H9 (cell line): ENCODE results near the gene TP53TG5. TPM values are rescaled to one million over a fixed set of nuclear protein-coding genes. Genes with fewer than 3 reads are reported as not detected.

Experiments used
- DNase-seq: peaks from one replicate; pipeline ENCODE4 v3.0.0-alpha.2; 2017
- H2AFZ ChIP-seq: one replicate; pipeline ENCODE4 v1.6.1; 2013; ENCODE audit warnings: mild to moderate bottlenecking, low read length, control low read depth, moderate library complexity
- H2AK5ac ChIP-seq: 2 replicates; pipeline ENCODE4 v1.6.1; 2013; ENCODE audit warnings: low read length, control low read depth, mixed read lengths; ENCODE audit not compliant: insufficient read length
- H2BK120ac ChIP-seq: one replicate; pipeline ENCODE4 v1.6.1; 2013; ENCODE audit warnings: low read depth, mild to moderate bottlenecking, low read length, control low read depth, inconsistent platforms; ENCODE audit not compliant: poor library complexity, severe bottlenecking
- H2BK12ac ChIP-seq: 2 replicates; pipeline ENCODE4 v1.6.1; 2013; ENCODE audit warnings: low read length, control low read depth, mixed read lengths, low read depth; ENCODE audit not compliant: insufficient read length
- H2BK15ac ChIP-seq: 2 replicates; pipeline ENCODE4 v1.6.1; 2013; ENCODE audit warnings: low read depth, low read length, control low read depth
- H2BK20ac ChIP-seq: one replicate; pipeline ENCODE4 v1.6.1; 2013; ENCODE audit warnings: low read depth, mild to moderate bottlenecking, low read length, control low read depth, inconsistent platforms; ENCODE audit not compliant: poor library complexity, severe bottlenecking
- H2BK5ac ChIP-seq: 2 replicates; pipeline ENCODE4 v1.6.1; 2013; ENCODE audit warnings: low read length, control low read depth, mixed read lengths; ENCODE audit not compliant: insufficient read length
- H3K14ac ChIP-seq: 2 replicates; pipeline ENCODE4 v1.6.1; 2013; ENCODE audit warnings: low read length, control low read depth; ENCODE audit not compliant: insufficient read depth
- H3K18ac ChIP-seq: 2 replicates; pipeline ENCODE4 v1.6.1; 2013; ENCODE audit warnings: low read depth, mild to moderate bottlenecking, mixed read lengths, low read length, control low read depth; ENCODE audit not compliant: insufficient read length
- H3K23ac ChIP-seq: 2 replicates; pipeline ENCODE4 v1.6.1; 2013; ENCODE audit warnings: low read length, control low read depth, mixed read lengths, low read depth; ENCODE audit not compliant: insufficient read length
- H3K23me2 ChIP-seq: 2 replicates; pipeline ENCODE4 v1.6.1; 2013; ENCODE audit warnings: low read depth, mild to moderate bottlenecking, mixed read lengths, low read length, control low read depth; ENCODE audit not compliant: insufficient read length, poor library complexity, severe bottlenecking
- H3K27ac ChIP-seq: 2 replicates; pipeline ENCODE4 v1.5.1; 2013; ENCODE audit warnings: low read length, control low read depth, mixed read lengths, low read depth; ENCODE audit not compliant: insufficient read length
- H3K27me3 ChIP-seq: 2 replicates; pipeline ENCODE4 v1.6.1; 2013; ENCODE audit warnings: low read length, control low read depth, inconsistent platforms; ENCODE audit not compliant: insufficient read depth
- H3K4ac ChIP-seq: 2 replicates; pipeline ENCODE4 v1.6.1; 2013; ENCODE audit warnings: low read depth, mild to moderate bottlenecking, control low read depth, inconsistent platforms, low read length, moderate library complexity
- H3K4me1 ChIP-seq: 2 replicates; pipeline ENCODE4 v1.6.1; 2013; ENCODE audit warnings: low read length, control low read depth, inconsistent platforms; ENCODE audit not compliant: insufficient read depth
- H3K4me2 ChIP-seq: 2 replicates; pipeline ENCODE4 v1.6.1; 2013; ENCODE audit warnings: low read length, control low read depth, mixed read lengths; ENCODE audit not compliant: insufficient read length, insufficient read depth
- H3K56ac ChIP-seq: 2 replicates; pipeline ENCODE4 v1.6.1; 2013; ENCODE audit warnings: low read depth, mild to moderate bottlenecking, mixed read lengths, low read length, control low read depth; ENCODE audit not compliant: insufficient read length
- H3K79me1 ChIP-seq: 2 replicates; pipeline ENCODE4 v1.6.1; 2013; ENCODE audit warnings: low read depth, mild to moderate bottlenecking, moderate library complexity, low read length, control low read depth, inconsistent platforms; ENCODE audit not compliant: insufficient read depth, poor library complexity, severe bottlenecking
- H3K79me2 ChIP-seq: 2 replicates; pipeline ENCODE4 v1.6.1; 2013; ENCODE audit warnings: low read length, control low read depth, inconsistent platforms; ENCODE audit not compliant: insufficient read depth
- H3K9ac ChIP-seq: 2 replicates; pipeline ENCODE4 v1.6.1; 2013; ENCODE audit warnings: low read length, control low read depth, mixed read lengths; ENCODE audit not compliant: insufficient read length; ENCODE audit errors: extremely low read depth
- H3K9me3 ChIP-seq: one replicate; pipeline ENCODE4 v1.6.1; 2013; ENCODE audit warnings: low read depth, low read length, inconsistent platforms; ENCODE audit not compliant: control insufficient read depth
- H3T11ph ChIP-seq: one replicate; pipeline ENCODE4 v1.6.1; 2013; ENCODE audit warnings: mild to moderate bottlenecking, low read length, control low read depth, inconsistent platforms
- H4K20me1 ChIP-seq: one replicate; pipeline ENCODE4 v1.6.1; 2013; ENCODE audit not compliant: control insufficient read depth, insufficient read length, insufficient read depth
- H4K5ac ChIP-seq: 2 replicates; pipeline ENCODE4 v1.6.1; 2013; ENCODE audit warnings: low read depth, mild to moderate bottlenecking, mixed read lengths, low read length, control low read depth; ENCODE audit not compliant: insufficient read length
- H4K8ac ChIP-seq: replicated peaks from 2 replicates; pipeline ENCODE4 v1.6.1; 2013; ENCODE audit warnings: low read length, control low read depth, mixed read lengths, low read depth; ENCODE audit not compliant: insufficient read length
- H4K91ac ChIP-seq: 2 replicates; pipeline ENCODE4 v1.6.1; 2013; ENCODE audit warnings: low read depth, mild to moderate bottlenecking, moderate library complexity, mixed read lengths, low read length, control low read depth; ENCODE audit not compliant: insufficient read length
- H3K27ac Mint-ChIP-seq, 3 experiments: 2 replicates in 2 of 3; 3 replicates in 1 of 3; pipeline ENCODE4 v1.8.0; 2020 to 2021; ENCODE audit warnings: mixed read lengths in 3 of 3, mild to moderate bottlenecking in 1 of 3, moderate library complexity in 1 of 3
- H3K27me3 Mint-ChIP-seq: 2 replicates; pipeline ENCODE4 v1.8.0; 2021; ENCODE audit warnings: low read depth, mild to moderate bottlenecking, moderate library complexity, mixed read lengths
- H3K36me3 Mint-ChIP-seq, 3 experiments: 2 replicates in 2 of 3; 3 replicates in 1 of 3; pipeline ENCODE4 v1.8.0; 2020 to 2021; ENCODE audit warnings: low read depth in 3 of 3, mixed read lengths in 3 of 3; ENCODE audit not compliant: insufficient read depth in 1 of 3
- H3K4me1 Mint-ChIP-seq, 2 experiments: 2 replicates each; pipeline ENCODE4 v1.8.0; 2020; ENCODE audit warnings: mixed read lengths in 2 of 2
- H3K4me3 Mint-ChIP-seq, 2 experiments: 2 replicates in 1 of 2; 3 replicates in 1 of 2; pipeline ENCODE4 v1.8.0; 2020 to 2021; ENCODE audit warnings: mild to moderate bottlenecking in 2 of 2, mixed read lengths in 2 of 2, moderate library complexity in 1 of 2
- H3K9me3 Mint-ChIP-seq, 2 experiments: 2 replicates in 1 of 2; 3 replicates in 1 of 2; pipeline ENCODE4 v1.8.0; 2020; ENCODE audit warnings: mild to moderate bottlenecking in 2 of 2, mixed read lengths in 2 of 2, moderate library complexity in 1 of 2
- CTCF ChIP-seq: fragments of 200-600 bp; sonication (generic); conservative IDR thresholded peaks from 3 replicates; pipeline ENCODE4 v1.8.0; 2021; ENCODE audit warnings: antibody characterized with exemption, mild to moderate bottlenecking
- WGBS: extraction: QIAGEN DNeasy Blood & Tissue Kit; methylation state at CpG from one replicate; pipeline ENCODE4 v1.1.7; 2013; ENCODE audit warnings: missing lambda C conversion rate, low lambda C conversion rate, mixed read lengths; ENCODE audit not compliant: insufficient read length; ENCODE audit errors: extremely low coverage; 5-methylcytosine and 5-hydroxymethylcytosine counted together
- total RNA-seq: library from RNA; stranded (reverse); gene quantifications from 2 replicates; pipeline ENCODE4 v1.2.1, GENCODE V29; 2021

TP53TG5 gene
- total RNA-seq, 1 experiment from 2014 or later = not detected

GRCh38 chr20:45350217-45350616 lies 27.9 kb downstream of the TP53TG5 start:
- Histone ChIP-seq H4K5ac (no peak overlapping the region), H3K27ac (no peak overlapping the region), H3K9me3 (no peaks in the 10 kb centered on the region), H3K4me2 (no peak overlapping the region), H3K27me3 (no peaks in the 10 kb centered on the region), H3K79me2 (peaks cover 3% of the 10 kb centered on the region; the same call in 1 of the 2 replicates), H3T11ph (no peak overlapping the region), H4K20me1 (no peaks in the 10 kb centered on the region), H3K23ac (no peak overlapping the region), H2BK20ac (no peak overlapping the region), H4K8ac (no peak overlapping the region), H3K4me1 (peaks cover 15% of the 10 kb centered on the region; the same call in 1 of the 2 replicates), H2AK5ac (no peak overlapping the region), H2BK5ac (no peak overlapping the region), H3K14ac (no peak overlapping the region), H3K18ac (no peak overlapping the region), H3K79me1 (no peaks in the 10 kb centered on the region), H2BK15ac (no peak overlapping the region), H2AFZ (no peak overlapping the region), H2BK12ac (no peak overlapping the region), H3K56ac (no peak overlapping the region), H3K23me2 (peaks cover 9% of the 10 kb centered on the region), H3K9ac (no peak overlapping the region), H2BK120ac (no peak overlapping the region), H4K91ac (no peak overlapping the region), H3K4ac (no peak overlapping the region)
- no peak overlapping the region for H3K4me3 Mint-ChIP-seq
- H3K27ac Mint-ChIP-seq = no peak overlapping the region
- H3K9me3 Mint-ChIP-seq = no peaks in the 10 kb centered on the region
- TF ChIP-seq CTCF = no peak
- DNase-seq = no peak
- peaks cover 4% of the 10 kb centered on the region; the same call in 1 of the 2 replicates for H3K27me3 Mint-ChIP-seq
- no peaks in the 10 kb centered on the region for H3K36me3 Mint-ChIP-seq
- no CpG with 5 or more reads among the region's 1 CpG for WGBS
- H3K4me1 Mint-ChIP-seq = peaks cover 41 to 47% of the 10 kb centered on the region in 2 experiments
